ENCODE data around the gene SLC6A2.

SLC6A2 gene

DNA sequence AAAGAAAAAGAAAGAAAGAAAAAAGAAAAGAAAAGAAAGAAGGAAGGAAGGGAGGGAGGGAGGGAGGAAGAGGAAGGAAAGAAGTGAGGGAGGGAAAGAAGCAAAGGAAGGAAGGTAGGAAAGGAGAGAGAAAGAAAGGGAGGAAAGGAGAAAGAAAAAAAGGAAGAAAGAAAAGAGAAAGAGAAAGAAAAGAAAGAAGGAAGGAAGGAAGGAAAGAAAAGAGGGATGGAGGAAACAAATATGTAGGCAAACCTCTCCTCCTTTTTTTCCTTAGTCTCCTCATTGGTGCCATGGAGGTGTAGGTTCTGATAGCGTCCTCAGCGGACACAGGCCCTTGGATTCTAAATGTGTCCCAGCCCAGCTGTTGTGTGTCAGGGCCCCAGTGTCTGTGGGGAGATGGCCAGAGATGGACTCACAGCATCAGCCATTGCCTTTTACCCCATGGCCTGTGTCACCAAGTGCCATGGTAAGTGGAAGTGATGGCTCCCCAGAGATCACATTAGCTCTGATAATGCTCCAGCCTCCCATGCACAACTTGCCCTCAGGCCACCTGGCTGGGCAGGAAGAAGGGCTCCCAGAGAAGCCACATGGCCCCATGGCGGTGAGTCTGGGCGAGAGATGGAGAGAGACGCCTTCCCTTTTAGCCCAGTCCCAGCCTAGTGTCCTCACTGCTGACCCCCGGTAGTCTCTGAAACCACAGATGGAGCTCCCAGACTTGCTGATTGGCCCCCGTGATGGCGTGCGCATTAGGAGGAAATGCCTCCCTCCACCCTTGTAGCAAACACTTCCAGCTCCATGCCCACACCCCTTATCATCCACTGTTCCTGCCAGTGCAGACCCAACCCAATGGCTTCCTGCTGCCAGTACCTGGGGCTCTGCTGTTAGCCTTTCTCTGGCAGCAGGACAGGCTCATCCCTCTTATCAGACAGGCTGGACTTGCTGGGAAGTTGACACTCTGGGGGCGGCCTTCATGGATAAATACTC is 3.7 kb upstream of the SLC6A2 start:
- DNase-seq: no peak

DNA sequence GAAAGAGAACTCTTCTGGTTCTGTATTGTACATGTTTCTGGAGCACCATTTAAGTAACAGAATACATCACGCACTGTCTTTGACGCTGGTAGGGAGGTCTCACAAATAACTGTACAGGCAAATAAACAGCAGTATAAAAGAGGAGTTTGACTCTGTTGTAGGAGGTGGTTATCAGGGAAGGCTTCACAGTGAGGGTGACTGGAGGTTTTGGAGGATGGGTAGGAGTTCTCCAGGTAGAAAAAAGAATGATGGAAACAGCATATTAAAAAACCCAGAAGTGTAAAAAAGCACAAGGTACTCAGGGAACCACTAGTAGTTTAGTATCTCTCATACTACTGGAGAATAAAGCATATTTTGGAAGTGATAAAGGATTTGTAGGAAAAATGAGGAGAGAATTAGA is 2.7 kb upstream of the SLC6A2 start:
- no peak for DNase-seq

DNA sequence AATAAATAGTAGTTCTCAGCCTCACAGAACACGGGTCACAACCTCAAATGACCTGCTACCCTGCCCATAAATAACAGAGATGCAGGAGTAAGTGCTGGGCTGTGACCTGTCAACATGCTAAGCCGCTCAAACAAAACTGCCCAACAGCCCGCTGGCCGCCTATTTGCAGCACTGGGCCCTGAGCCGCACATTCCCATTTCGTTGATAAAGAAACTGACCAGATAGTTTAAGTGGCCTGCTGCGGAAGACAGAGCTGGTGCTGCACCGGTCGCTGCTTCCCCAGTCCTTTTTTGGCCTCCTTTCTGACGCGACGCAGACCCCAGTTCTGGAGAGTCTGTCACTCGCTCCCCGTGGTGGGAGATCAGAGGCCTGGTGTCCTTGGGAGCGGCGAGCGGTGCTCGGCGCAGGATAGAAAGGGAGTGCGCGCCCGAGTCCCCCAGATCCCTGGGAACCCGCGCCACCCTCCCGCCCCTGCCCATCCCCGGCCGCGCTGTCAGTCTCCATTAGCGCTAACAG is 349 bp upstream of the SLC6A2 start:
- no peak for DNase-seq

- no peak for DNase-seq
Measured at GRCh38 chr16:55656691-55657092, 904 bp downstream of the SLC6A2 start.

GRCh38 chr16:55657616-55658015 is 1.8 kb downstream of the SLC6A2 start:
- DNase-seq: no peak

DNA sequence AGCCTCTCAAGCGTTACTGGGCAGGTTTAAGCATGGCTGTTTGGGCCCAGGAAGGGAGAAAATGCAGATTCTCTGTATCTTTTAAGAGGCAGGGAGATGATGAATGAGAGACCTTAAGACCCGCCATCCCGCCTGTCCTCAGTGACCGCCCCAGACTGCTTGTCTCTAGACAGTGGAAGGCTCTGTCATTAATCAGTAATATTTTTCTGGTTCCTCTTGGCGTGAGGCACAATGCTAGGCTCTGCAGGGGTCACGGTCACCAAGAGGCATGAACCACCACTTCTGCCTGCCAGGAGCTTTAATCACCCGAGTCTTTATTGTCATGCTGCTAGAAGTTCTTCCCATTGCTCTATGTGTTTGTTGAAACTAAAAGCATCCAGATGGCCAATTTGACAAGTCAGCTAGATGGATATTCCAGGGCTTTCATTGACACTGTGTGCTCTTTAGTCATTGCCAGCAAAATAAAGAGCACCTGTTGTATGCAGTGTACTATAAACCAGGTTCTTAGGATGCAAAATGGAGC is 3.2 kb downstream of the SLC6A2 start:
- no peak for DNase-seq

DNA sequence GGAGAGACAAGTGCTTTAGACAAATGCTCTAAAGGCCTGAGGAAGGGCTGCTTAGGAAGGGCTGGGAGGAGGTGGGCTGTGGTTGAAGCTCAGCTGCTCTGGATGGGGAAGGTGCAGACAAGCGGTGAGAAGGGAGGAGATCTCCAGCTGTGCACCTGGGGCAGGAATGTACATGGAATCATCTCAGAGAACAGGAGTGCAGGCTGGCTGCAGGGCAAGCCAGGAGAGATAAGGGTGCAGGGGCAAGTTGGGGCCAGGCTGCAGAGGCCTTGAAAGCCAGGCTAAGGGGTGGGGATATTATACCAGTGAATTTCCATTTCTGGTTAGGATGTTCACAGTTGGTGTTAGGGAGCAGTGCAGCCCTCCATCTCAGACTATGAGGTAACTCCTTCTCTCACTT is 4.2 kb downstream of the SLC6A2 start:
- DNase-seq: no peak

GRCh38 chr16:55660828-55661227 is 5.0 kb downstream of the SLC6A2 start:
- no peak for DNase-seq

GRCh38 chr16:55661941-55662643 is 6.3 kb downstream of the SLC6A2 start:
- no peak for DNase-seq

DNA sequence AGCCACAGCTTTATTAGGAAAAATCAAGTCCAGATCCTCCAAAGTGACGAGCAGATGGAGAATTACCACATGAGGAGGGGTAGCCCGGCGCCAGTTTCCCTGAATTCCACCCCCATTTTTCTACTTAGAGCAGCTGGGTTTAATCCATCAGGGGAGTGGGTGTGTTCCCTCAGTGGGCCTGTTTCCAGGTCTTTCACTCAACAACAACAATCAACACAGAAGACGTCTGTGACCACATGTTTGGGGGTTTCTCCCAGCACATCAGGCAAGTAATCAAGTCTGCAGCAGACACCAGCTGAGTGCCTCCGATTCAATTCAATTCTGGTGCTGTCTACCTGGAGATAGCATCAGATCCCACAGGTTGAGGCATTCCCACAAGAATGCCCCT is 6.8 kb downstream of the SLC6A2 start:
- no peak for DNase-seq

- DNase-seq: no peak
Measured at GRCh38 chr16:55663225-55663624, 7.4 kb downstream of the SLC6A2 start.

DNA sequence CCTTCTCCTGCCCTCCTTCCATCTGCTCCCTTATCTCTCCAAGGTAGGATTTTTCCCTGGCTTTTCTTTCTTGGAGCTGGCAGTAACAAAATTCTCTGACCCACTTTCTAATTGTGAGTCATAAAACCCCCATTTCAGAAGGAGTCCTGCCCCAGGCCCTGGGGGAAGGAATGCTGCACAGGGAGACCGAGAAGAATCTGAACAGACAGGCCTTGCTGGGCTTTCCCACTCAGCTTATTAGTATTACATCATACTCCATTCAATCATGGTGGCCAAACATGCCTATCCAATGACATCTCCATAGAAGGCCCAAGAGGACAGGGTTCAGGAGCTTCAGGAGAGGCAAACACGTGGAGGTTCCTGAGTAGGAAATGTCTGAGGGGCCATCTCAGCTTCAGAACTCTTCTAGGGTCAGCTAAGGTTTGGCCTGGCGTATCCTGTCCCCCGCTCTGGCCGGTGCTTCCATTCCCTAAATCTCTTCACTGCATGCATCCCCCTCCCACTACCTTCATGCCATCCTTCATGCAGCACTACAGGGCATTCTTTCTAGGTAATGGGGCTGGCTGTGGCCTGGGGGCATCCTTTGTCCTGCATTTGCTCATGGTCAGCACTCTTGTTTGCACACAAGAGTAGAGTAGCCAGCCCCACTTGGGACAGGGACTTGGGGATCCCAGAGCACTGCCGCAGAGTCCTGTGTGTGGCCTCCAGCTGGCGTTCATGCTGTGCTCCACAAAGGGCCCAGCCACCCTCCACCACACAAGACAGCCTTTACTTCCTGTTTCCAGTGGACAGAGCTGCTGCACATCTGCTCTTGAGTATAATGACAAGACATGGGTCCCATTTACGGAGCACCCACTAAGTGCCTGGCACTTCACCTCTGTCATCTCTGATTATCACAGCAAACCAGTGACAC is 8.2 kb downstream of the SLC6A2 start:
- no peak for DNase-seq

- no peak for DNase-seq
Measured at GRCh38 chr16:55664786-55665407, 9.1 kb downstream of the SLC6A2 start.

DNA sequence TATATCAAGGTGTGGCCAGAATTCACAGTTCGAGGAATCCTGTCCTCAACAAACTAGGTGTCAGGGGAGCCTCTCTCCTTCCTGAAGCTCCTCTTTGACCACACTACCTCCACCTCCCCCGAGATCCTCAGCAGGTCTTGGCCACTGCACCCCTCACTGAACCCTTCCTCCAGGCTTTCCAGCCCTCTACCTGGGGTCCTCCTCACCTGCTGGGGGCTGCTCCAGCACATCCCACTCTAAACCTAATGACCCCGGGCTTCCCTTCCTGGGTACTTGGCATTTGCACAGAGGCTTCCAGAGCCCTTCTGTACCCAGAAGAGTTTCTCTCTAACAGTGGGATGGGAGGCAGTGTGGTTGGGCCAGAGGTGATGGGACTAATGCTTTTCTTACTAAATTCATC is 9.7 kb downstream of the SLC6A2 start:
- no peak for DNase-seq

- no peak for DNase-seq
Measured at GRCh38 chr16:55666012-55666411, 10.2 kb downstream of the SLC6A2 start.

DNA sequence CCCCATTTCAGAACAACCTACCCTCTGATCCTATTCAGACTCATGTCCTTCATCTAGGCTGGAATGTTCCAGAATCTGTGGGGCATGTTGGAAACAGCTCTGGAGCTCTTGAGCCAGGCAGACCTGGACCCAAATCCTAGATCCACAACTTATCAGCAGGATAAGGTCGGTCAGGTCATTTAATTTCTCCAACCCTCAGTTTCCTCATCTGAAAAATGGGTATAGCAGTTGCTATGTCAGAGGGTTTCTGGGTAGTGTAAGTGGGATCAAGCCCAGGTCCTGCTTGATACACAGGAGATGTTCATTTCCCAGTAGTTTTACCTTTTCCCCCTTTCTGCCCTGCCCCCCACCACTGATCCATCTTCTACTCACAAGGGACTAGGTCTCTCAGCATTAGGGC is 12.0 kb downstream of the SLC6A2 start:
- no peak for DNase-seq

- no peak for DNase-seq
Measured at GRCh38 chr16:55668340-55669281, 12.8 kb downstream of the SLC6A2 start.

DNA sequence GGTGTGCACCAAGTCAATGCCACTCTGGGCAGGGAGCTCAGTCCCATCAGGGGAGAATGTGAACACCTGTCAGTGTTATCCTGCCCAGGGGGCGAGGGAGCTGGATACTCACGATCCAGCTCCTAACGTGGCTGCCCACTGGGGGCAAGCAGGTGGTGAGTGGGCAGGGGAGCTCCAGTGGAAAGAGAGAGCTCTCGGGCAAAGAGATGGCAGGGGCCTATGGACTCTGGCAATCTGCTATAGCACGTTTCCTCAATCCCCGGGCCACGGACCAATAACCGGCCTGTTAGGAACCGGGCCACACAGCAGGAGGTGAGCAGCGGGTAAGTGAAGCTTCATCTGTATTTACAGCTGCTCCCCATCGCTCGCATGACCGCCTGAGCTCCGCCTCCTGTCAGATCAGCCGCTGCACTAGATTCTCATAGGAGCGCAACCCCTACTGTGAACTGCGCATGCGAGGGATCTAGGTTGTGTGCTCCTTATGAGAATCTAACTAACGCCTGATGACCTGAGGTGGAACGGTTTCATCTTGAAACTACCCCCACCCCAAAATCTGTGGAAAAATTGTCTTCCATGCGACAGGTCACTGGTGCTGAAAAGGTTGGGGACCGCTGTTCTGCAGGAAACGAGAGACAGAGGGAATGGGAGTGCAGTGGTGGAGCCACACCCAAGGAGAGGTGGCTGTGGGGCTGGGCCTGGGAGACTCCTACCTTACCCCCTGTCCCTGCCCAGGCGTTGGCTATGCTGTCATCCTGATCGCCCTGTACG is 15.6 kb downstream of the SLC6A2 start:
- DNase-seq: no peak

DNA sequence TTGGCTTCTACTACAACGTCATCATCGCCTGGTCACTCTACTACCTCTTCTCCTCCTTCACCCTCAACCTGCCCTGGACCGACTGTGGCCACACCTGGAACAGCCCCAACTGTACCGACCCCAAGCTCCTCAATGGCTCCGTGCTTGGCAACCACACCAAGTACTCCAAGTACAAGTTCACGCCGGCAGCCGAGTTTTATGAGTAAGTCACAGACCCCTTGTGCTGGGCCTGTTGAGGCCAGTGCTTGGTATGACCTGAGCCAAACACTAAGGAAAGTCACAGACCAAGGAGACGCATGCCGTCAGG is 16.1 kb downstream of the SLC6A2 start:
- no peak for DNase-seq

- DNase-seq: no peak
Measured at GRCh38 chr16:55672471-55672870, 16.7 kb downstream of the SLC6A2 start.
